ENCODE results near the gene ATP8A1.
A peak's percentile ranks its signal among the peaks of the same experiment; 100 is the strongest.
"Not testable (repeated sequence)": the region's sequence is repeated elsewhere in the genome, so short reads cannot be mapped to it uniquely, and the experiment has no call there.

ATP8A1 gene

DNA sequence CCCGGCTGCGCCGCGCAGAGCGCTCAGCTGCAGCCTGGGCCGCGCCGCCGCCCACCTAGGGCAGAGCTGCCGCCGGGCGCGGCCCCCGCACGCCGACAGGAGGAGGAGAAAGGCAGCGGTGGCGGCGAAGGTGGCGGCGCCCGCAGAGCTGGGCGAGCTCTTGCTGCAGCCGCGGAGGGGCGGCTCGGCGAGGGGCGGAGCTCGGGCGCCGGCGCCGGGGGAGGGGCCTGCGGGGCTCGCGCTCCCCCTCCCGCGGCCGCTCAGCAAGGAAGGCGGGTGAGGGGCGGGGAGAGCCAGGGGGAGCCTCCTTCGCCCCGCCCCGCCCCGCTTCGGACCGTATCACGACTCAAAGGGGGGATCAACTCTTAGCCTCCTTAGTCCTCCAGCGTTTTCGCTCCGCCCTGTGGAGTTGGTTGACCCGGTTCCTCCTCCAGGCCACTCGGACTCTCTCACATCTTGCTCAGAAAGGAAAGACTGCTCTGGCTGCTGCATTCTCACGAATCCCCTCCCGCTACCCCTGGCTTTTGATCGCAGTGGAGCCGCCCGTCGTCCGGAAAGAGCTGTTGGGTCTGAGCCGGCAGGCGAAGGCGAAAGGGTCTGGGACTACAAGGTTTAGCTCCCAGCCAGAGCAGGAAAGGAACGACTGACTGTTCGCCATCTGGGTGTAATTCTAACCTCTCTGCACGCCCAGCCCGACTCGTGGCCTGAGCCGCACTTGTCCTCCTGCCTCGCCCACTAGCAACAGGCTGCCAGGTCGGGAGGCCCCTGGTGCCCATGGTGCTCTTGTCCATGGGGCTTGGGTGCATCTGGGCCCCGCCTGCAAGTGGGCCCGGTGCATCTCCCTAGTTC is at the start of gene ATP8A1:
ATP8A1 (minus strand) TSS at position 162 of the 849 bp plus-strand sequence. CDS start 232 bp downstream, outside the sequence.
- Histone ChIP-seq H3K27ac (peak within 1 kb of the TSS; percentile 98), H3K36me3 (peaks cover 3% of the 10 kb centered on the region; the same call in 1 of the 2 replicates), H3K9me3 (ENCODE audit: severe bottlenecking) (no peaks in the 10 kb centered on the region), H3K4me3 (ENCODE audit: low read depth, low read length) (peak within 1 kb of the TSS; percentile 66), H3K27me3 (ENCODE audit: insufficient read depth, low read depth, severe bottlenecking) (no peaks in the 10 kb centered on the region)
- TF ChIP-seq, protein P1, sequence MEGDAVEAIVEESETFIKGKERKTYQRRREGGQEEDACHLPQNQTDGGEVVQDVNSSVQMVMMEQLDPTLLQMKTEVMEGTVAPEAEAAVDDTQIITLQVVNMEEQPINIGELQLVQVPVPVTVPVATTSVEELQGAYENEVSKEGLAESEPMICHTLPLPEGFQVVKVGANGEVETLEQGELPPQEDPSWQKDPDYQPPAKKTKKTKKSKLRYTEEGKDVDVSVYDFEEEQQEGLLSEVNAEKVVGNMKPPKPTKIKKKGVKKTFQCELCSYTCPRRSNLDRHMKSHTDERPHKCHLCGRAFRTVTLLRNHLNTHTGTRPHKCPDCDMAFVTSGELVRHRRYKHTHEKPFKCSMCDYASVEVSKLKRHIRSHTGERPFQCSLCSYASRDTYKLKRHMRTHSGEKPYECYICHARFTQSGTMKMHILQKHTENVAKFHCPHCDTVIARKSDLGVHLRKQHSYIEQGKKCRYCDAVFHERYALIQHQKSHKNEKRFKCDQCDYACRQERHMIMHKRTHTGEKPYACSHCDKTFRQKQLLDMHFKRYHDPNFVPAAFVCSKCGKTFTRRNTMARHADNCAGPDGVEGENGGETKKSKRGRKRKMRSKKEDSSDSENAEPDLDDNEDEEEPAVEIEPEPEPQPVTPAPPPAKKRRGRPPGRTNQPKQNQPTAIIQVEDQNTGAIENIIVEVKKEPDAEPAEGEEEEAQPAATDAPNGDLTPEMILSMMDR (IDR thresholded peaks at IDR 0.05; ENCODE audit: low read depth, low read length), result no peak
- DNase-seq, result peak; percentile 94

DNA sequence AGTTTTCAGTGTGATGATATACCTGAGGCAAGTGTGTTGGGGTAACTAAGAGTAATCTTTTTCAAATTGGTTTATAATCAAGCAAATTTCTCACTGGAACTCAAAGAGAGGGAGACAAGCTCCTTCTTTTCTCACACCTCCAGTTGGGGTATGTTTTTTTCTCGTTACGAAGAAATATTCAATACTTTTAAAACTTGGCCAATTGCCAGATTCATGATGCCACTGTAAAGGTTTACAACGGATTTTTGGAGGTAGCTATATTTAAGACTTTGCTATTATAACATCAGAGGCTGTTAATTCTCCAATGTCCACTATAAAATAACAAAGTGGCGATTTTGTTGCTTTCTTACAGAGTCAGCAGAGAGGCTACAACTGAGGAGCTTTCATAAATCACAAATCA is 49.2 kb upstream of the ATP8A1 start:
- no peak for DNase-seq
- Histone ChIP-seq H3K36me3 (no peaks in the 10 kb centered on the region), H3K9me3 (ENCODE audit: severe bottlenecking) (no peaks in the 10 kb centered on the region), H3K27me3 (ENCODE audit: insufficient read depth, low read depth, severe bottlenecking) (no peaks in the 10 kb centered on the region), H3K4me3 (ENCODE audit: low read depth, low read length) (no peak overlapping the region), H3K27ac (no peak overlapping the region)
- TF ChIP-seq, protein P1 (IDR thresholded peaks at IDR 0.05; ENCODE audit: low read depth, low read length), result no peak

GRCh38 chr4:42703813-42704212 is 46.9 kb upstream of the ATP8A1 start:
- no peak for DNase-seq

GRCh38 chr4:42702895-42703294 is 46.0 kb upstream of the ATP8A1 start:
- Histone ChIP-seq H3K4me3 (ENCODE audit: low read depth, low read length) (no peak overlapping the region), H3K27ac (no peak overlapping the region), H3K36me3 (no peaks in the 10 kb centered on the region), H3K27me3 (ENCODE audit: insufficient read depth, low read depth, severe bottlenecking) (no peaks in the 10 kb centered on the region), H3K9me3 (ENCODE audit: severe bottlenecking) (no peaks in the 10 kb centered on the region)
- DNase-seq, result no peak
- TF ChIP-seq, protein P1 (IDR thresholded peaks at IDR 0.05; ENCODE audit: low read depth, low read length), result no peak

More at GRCh38 chr4:42703813-42704212, 46.9 kb upstream of the ATP8A1 start:
- Histone ChIP-seq H3K27ac (no peak overlapping the region), H3K9me3 (ENCODE audit: severe bottlenecking) (no peaks in the 10 kb centered on the region), H3K36me3 (no peaks in the 10 kb centered on the region), H3K4me3 (ENCODE audit: low read depth, low read length) (no peak overlapping the region), H3K27me3 (ENCODE audit: insufficient read depth, low read depth, severe bottlenecking) (no peaks in the 10 kb centered on the region)
- TF ChIP-seq, protein P1 (IDR thresholded peaks at IDR 0.05; ENCODE audit: low read depth, low read length), result no peak

DNA sequence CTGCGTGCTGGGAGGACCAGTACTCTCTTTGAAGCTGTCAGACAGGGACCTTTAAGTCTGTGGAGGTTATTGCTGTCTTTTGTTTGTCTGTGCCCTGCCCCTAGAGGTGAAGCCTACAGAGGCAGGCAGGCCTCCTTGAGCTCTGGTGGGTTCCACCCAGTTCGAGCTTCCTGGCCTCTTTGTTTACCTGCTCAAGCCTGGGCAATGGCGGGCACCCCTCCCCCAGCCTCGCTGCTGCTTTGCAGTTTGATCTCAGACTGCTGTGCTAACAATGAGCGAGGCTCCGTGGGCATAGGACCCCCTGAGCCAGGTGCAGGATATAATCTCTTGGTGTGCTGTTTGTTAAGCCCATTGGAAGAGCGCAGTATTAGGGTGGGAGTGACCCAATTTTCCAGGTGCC is 44.9 kb upstream of the ATP8A1 start:
- H3K9me3 ChIP-seq (ENCODE audit: severe bottlenecking); H3K36me3 ChIP-seq; H3K4me3 ChIP-seq (ENCODE audit: low read depth, low read length); H3K27me3 ChIP-seq (ENCODE audit: insufficient read depth, low read depth, severe bottlenecking); H3K27ac ChIP-seq; DNase-seq: not testable (repeated sequence)

DNA sequence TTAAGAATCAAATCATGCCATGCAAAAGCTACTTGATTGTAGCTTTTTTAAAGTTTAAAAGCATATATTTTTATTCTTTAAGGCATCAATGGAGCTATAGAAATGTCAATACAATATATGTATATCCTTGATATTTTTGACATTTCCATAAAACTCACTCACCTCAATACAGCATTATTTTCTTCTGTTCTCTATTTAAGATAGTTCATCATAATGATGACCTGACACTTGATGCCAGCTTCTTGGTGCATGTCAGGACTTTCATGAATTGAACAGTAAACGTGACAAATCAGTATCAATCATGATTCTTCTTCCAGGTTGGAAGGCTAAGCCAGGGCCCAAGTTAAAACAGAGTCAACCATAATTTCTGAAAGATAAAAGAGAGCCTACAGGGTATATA is 33.6 kb upstream of the ATP8A1 start:
- TF ChIP-seq, protein P1 (IDR thresholded peaks at IDR 0.05; ENCODE audit: low read depth, low read length), result no peak
- no peaks in the 10 kb centered on the region for H3K27me3 ChIP-seq (ENCODE audit: insufficient read depth, low read depth, severe bottlenecking)
- no peak for DNase-seq
- H3K9me3 ChIP-seq (ENCODE audit: severe bottlenecking), result no peaks in the 10 kb centered on the region
- H3K4me3 ChIP-seq (ENCODE audit: low read depth, low read length), result no peak overlapping the region
- H3K27ac ChIP-seq, result no peak overlapping the region
- no peaks in the 10 kb centered on the region for H3K36me3 ChIP-seq

All from WERI-Rb-1 (cell line).